ENCODE results near the gene ST8SIA2.

DNA sequence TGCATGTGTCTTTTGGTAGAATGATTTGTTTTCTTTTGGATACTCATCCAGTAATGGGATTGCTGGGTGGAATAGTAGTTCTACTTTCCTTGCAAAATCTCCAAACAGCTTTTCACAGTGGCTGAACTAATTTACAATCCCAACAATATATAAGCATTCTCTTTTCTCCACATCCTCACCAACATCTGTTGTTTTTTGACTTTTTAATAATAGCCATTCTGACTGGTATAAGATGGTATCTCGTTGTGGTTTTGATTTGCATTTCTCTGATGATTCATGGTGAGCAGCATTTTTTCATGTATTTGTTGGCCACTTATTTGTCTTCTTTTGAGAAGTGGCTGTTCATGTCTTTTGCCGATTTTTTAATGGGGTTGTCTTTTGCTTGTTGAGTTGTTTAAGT is 55.8 kb downstream of the ST8SIA2 start:
- TF ChIP-seq, protein P1, sequence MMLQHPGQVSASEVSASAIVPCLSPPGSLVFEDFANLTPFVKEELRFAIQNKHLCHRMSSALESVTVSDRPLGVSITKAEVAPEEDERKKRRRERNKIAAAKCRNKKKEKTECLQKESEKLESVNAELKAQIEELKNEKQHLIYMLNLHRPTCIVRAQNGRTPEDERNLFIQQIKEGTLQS (IDR thresholded peaks at IDR 0.05; ENCODE audit: borderline replicate concordance, extremely low read depth, low read depth, low read length), result no peak
- no peak for TF ChIP-seq SMAD1 (IDR thresholded peaks at IDR 0.05; ENCODE audit: low read depth, partially characterized antibody)
- TF ChIP-seq, protein P2, sequence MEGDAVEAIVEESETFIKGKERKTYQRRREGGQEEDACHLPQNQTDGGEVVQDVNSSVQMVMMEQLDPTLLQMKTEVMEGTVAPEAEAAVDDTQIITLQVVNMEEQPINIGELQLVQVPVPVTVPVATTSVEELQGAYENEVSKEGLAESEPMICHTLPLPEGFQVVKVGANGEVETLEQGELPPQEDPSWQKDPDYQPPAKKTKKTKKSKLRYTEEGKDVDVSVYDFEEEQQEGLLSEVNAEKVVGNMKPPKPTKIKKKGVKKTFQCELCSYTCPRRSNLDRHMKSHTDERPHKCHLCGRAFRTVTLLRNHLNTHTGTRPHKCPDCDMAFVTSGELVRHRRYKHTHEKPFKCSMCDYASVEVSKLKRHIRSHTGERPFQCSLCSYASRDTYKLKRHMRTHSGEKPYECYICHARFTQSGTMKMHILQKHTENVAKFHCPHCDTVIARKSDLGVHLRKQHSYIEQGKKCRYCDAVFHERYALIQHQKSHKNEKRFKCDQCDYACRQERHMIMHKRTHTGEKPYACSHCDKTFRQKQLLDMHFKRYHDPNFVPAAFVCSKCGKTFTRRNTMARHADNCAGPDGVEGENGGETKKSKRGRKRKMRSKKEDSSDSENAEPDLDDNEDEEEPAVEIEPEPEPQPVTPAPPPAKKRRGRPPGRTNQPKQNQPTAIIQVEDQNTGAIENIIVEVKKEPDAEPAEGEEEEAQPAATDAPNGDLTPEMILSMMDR (IDR thresholded peaks at IDR 0.05 in 2 of 3, conservative IDR thresholded peaks at IDR 0.05 in 1 of 3; ENCODE audit: control insufficient read depth in 2 of 3, extremely low read depth in 1 of 3, insufficient read depth in 1 of 3, low read depth in 3 of 3, low read length in 3 of 3), result no peak
- no peak for TF ChIP-seq EZH2 (IDR thresholded peaks at IDR 0.05; ENCODE audit: borderline replicate concordance, control insufficient read depth, low read depth, low read length)
- no peak for TF ChIP-seq POLR2A (IDR thresholded peaks at IDR 0.05; ENCODE audit: low read depth, low read length)
- no peak for TF ChIP-seq RAD51 (IDR thresholded peaks at IDR 0.05)
- no peak for TF ChIP-seq CHD1 (IDR thresholded peaks at IDR 0.05; ENCODE audit: low read depth, low read length)
- no peak for TF ChIP-seq CHD2 (IDR thresholded peaks at IDR 0.05; ENCODE audit: borderline replicate concordance, low read depth, low read length)
- no peak for TF ChIP-seq SUZ12 (IDR thresholded peaks at IDR 0.05; ENCODE audit: unreplicated experiment)
